ENCODE results near the gene NDST4. TPM values are rescaled to one million over a fixed set of nuclear protein-coding genes. Genes with fewer than 3 reads are reported as not detected.

The NDST4 gene
- total and polyA plus RNA-seq, 2 of the 13 experiments (the other 11 are each of a cell fraction or from before 2014, with no cell fraction given) = not detected

GRCh38 chr4:115117651-115118050 is 4.2 kb upstream of the NDST4 start (continued):
- no peak for TF ChIP-seq HHEX (CRISPR knock-in tag; IDR thresholded peaks at IDR 0.05)
- no peak for TF ChIP-seq XBP1 (CRISPR knock-in tag; IDR thresholded peaks at IDR 0.05)
- TF ChIP-seq CENPX (CRISPR knock-in tag; IDR thresholded peaks at IDR 0.05) = no peak
- no peak for TF ChIP-seq ATAD3A (CRISPR knock-in tag; IDR thresholded peaks at IDR 0.05)
- TF ChIP-seq CREM (IDR thresholded peaks at IDR 0.05) = no peak
- TF ChIP-seq CREM (CRISPR knock-in tag; IDR thresholded peaks at IDR 0.05) = no peak
- no peak for TF ChIP-seq HOXD1 (CRISPR knock-in tag; IDR thresholded peaks at IDR 0.05)
- TF ChIP-seq, protein P1, sequence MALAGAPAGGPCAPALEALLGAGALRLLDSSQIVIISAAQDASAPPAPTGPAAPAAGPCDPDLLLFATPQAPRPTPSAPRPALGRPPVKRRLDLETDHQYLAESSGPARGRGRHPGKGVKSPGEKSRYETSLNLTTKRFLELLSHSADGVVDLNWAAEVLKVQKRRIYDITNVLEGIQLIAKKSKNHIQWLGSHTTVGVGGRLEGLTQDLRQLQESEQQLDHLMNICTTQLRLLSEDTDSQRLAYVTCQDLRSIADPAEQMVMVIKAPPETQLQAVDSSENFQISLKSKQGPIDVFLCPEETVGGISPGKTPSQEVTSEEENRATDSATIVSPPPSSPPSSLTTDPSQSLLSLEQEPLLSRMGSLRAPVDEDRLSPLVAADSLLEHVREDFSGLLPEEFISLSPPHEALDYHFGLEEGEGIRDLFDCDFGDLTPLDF (CRISPR knock-in tag; IDR thresholded peaks at IDR 0.05) = no peak
- no peak for TF ChIP-seq SCMH1 (CRISPR knock-in tag; IDR thresholded peaks at IDR 0.05; ENCODE audit: borderline replicate concordance)
- TF ChIP-seq ZFP36 (IDR thresholded peaks at IDR 0.05; ENCODE audit: borderline replicate concordance, low read depth, low read length, partially characterized antibody) = no peak

DNA sequence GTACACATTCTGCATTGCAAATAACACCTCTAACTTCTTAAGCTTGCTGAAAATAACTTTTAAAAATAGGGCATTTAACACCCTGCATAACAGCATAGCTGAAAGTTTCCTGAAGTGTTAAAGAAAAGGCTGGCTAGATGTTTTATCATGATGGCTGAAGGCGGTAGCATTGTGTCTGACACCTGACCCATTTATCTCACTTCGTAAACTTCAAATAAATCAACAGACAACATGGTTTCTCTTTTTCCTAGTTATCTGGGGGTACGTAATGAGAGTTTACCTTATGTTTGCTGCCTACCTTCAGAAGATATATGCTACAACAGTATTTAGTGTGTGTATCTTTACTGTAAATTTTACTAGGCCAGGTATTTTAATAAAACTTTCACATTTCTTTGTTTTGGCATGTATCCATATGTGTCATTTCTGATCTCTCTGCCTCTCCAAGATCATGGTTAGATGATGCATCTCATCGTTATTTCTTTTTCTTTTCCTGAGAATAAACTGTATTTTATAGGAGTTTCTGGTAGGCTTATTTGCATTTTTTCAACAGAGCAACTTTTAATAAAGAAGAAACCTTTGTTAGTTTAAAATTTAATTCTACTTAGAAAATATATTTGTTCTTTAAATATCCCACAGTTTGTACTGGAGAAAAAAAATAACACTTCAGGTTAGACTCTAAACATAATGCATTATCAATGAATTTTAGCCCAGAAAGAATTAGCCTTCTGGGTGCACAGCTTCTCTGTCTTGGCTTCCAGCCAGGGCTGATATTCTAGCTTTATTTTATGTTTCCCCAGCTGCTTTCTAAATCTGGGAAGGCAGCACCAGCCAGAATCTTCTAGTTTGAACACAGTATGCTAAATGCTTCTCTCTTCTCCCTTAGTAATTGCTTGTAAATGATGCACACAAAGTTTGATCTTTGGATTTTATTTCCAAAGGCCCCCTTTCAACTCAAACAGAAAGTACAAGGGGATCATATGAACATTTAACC is 2.9 kb downstream of the NDST4 start:
- ATAC-seq = no peak
- ChIA-PET POLR2A (no interaction called here), CTCF (ENCODE audit: low intra/inter-chr PET ratio, low total read pairs) (no interaction called here)
- Histone ChIP-seq H3K79me2 (ENCODE audit: insufficient read depth, low read length) (no peaks in the 10 kb centered on the region), H3K27ac (ENCODE audit: extremely low read length, insufficient read depth, low read length) (no peak overlapping the region), H3K27me3 (ENCODE audit: control insufficient read depth in 1 of 2, insufficient read depth in 2 of 2, low read length in 2 of 2) (no peaks in the 10 kb centered on the region), H4K20me1 (ENCODE audit: insufficient read depth, low read length) (no peaks in the 10 kb centered on the region), H3K4me2 (ENCODE audit: low read depth, low read length) (no peak overlapping the region), H3K4me1 (ENCODE audit: insufficient read depth, low read length) (no peaks in the 10 kb centered on the region), H3K36me3 (replicated peaks in 1 of 2; ENCODE audit: control insufficient read depth in 1 of 2, insufficient read depth in 2 of 2, low read length in 2 of 2) (no peaks in the 10 kb centered on the region), H3K9ac (ENCODE audit: insufficient read depth, low read depth, low read length) (no peak overlapping the region), H3K9me3 (ENCODE audit: low read length) (no peaks in the 10 kb centered on the region), H3K4me3 (replicated peaks in 1 of 3; ENCODE audit: insufficient read depth in 1 of 3, low read depth in 2 of 3, low read length in 3 of 3) (no peak overlapping the region), H2AFZ (ENCODE audit: low read length) (no peak overlapping the region)
- no TSS peak for BruUV-seq (replicated peaks)
- intact Hi-C loops (cut with micrococcal nuclease; ENCODE audit: unreplicated experiment) (no loop called here), in situ Hi-C loops (cut with HindIII; ENCODE audit: extremely low pct_ligation_motif_present, low pct_unique_long_range_greater_than_20kb) (no loop called here)
- 10% methylated on average over 4 of the region's 4 CpGs for WGBS (ENCODE audit: low lambda C conversion rate)
- DNase-seq (ENCODE audit: low spot score) = no peak
- no peak for FAIRE-seq
- TF ChIP-seq SIN3A (IDR thresholded peaks at IDR 0.05; ENCODE audit: borderline replicate concordance, low read depth, low read length) = no peak
- TF ChIP-seq ZNF367 (CRISPR knock-in tag; IDR thresholded peaks at IDR 0.05; ENCODE audit: borderline replicate concordance) = no peak
- no peak for TF ChIP-seq SATB2 (CRISPR knock-in tag; IDR thresholded peaks at IDR 0.05)
- TF ChIP-seq TARDBP (CRISPR knock-in tag; IDR thresholded peaks at IDR 0.05) = no peak
- no peak for TF ChIP-seq ZNF484 (CRISPR knock-in tag; IDR thresholded peaks at IDR 0.05; ENCODE audit: borderline replicate concordance, low read depth)
- TF ChIP-seq YEATS2 (CRISPR knock-in tag; IDR thresholded peaks at IDR 0.05; ENCODE audit: borderline replicate concordance) = no peak
- TF ChIP-seq CHD2 (IDR thresholded peaks at IDR 0.05; ENCODE audit: low read depth, low read length) = no peak
- TF ChIP-seq GLMP (CRISPR knock-in tag; IDR thresholded peaks at IDR 0.05; ENCODE audit: borderline replicate concordance) = no peak
- TF ChIP-seq LCORL (IDR thresholded peaks at IDR 0.05) = no peak
- TF ChIP-seq LCORL (CRISPR knock-in tag; IDR thresholded peaks at IDR 0.05) = no peak
- TF ChIP-seq PHF20 (CRISPR knock-in tag; IDR thresholded peaks at IDR 0.05) = no peak
- no peak for TF ChIP-seq GABPA (IDR thresholded peaks at IDR 0.05; ENCODE audit: low read depth, low read length)
- TF ChIP-seq GABPA (CRISPR knock-in tag; IDR thresholded peaks at IDR 0.05; ENCODE audit: low read depth) = no peak
